ENCODE data around the gene VPS37B.

- TF ChIP-seq CTCF (IDR thresholded peaks at IDR 0.05; ENCODE audit: extremely low read depth in 1 of 2, insufficient read depth in 1 of 2, low read depth in 1 of 2, low read length in 2 of 2) (no peak), GATA2 (IDR thresholded peaks at IDR 0.05; ENCODE audit: insufficient read depth, insufficient read length, low read depth, low read length) (no peak), MAX (IDR thresholded peaks at IDR 0.05; ENCODE audit: insufficient read depth, insufficient read length) (no peak), EZH2 (IDR thresholded peaks at IDR 0.05; ENCODE audit: borderline replicate concordance, low read depth, low read length, severe bottlenecking) (no peak), POLR2A (IDR thresholded peaks at IDR 0.05; ENCODE audit: low read depth, low read length) (no peak)
These were observed 47.2 kb downstream of the VPS37B start for GRCh38 chr12:122848471-122849351.
